CD4-positive, alpha-beta memory T cell (primary cell): Measurements from ENCODE around the gene DOCK11. TPM values are rescaled to one million over a fixed set of nuclear protein-coding genes. Genes with fewer than 3 reads are reported as not detected.

Experiments used
- CTCF ChIA-PET: fragments of 350-600 bp; sonication (Branson Sonifier 250); formaldehyde crosslinking; loops from one replicate; lab custom pipeline; 2021; ENCODE audit warnings: inconsistent platforms; ENCODE audit not compliant: partially characterized antibody; lab: Charles Lee
- POLR2A ChIA-PET: fragments of 350-600 bp; sonication (Branson Sonifier 250); formaldehyde crosslinking; loops from one replicate; lab custom pipeline; 2021; ENCODE audit not compliant: partially characterized antibody; lab: Charles Lee
- DNase-seq, 5 donors: peaks; one replicate each; pipeline versions ENCODE4 v3.0.0 to v3.0.0-alpha.2; 2020 to 2022; ENCODE audit warnings: mixed read lengths in 1 of 5
- H3K27ac ChIP-seq: one replicate; pipeline ENCODE4 v1.7.0; 2013; ENCODE audit warnings: low read depth, low read length
- H3K27me3 ChIP-seq: 2 replicates; pipeline ENCODE4 v1.7.0; 2013; ENCODE audit warnings: mild to moderate bottlenecking, low read length, moderate library complexity; ENCODE audit not compliant: insufficient read depth
- H3K36me3 ChIP-seq: 2 replicates; pipeline ENCODE4 v1.7.0; 2013; ENCODE audit warnings: mild to moderate bottlenecking, low read length, moderate library complexity; ENCODE audit not compliant: insufficient read depth
- H3K4me1 ChIP-seq: 2 replicates; pipeline ENCODE4 v1.7.0; 2013; ENCODE audit warnings: mild to moderate bottlenecking, low read length, moderate library complexity; ENCODE audit not compliant: insufficient read depth
- H3K4me3 ChIP-seq, 2 donors: one replicate each; pipeline ENCODE4 v1.7.0; 2013; ENCODE audit warnings: low read length in 2 of 2, mild to moderate bottlenecking in 1 of 2
- H3K9me3 ChIP-seq, 2 donors: one replicate each; pipeline ENCODE4 v1.7.0; 2013; ENCODE audit warnings: low read length in 2 of 2, control low read depth in 1 of 2; ENCODE audit not compliant: control insufficient read depth in 1 of 2
- H3K27ac Mint-ChIP-seq, 7 donors: one replicate each; pipeline ENCODE4 v1.8.0; 2020 to 2021; ENCODE audit warnings: mixed read lengths in 7 of 7, mild to moderate bottlenecking in 6 of 7, inconsistent platforms in 3 of 7, moderate library complexity in 3 of 7
- H3K27me3 Mint-ChIP-seq, 2 donors: one replicate each; pipeline ENCODE4 v1.8.0; 2020 to 2021; ENCODE audit warnings: mixed read lengths in 2 of 2
- H3K36me3 Mint-ChIP-seq, 2 donors: one replicate each; pipeline ENCODE4 v1.8.0; 2020 to 2021; ENCODE audit warnings: mixed read lengths in 2 of 2, inconsistent platforms in 1 of 2, mild to moderate bottlenecking in 1 of 2
- H3K4me1 Mint-ChIP-seq, 4 donors: one replicate each; pipeline ENCODE4 v1.8.0; 2020 to 2021; ENCODE audit warnings: mixed read lengths in 4 of 4, mild to moderate bottlenecking in 1 of 4
- H3K4me3 Mint-ChIP-seq, 8 donors: one replicate each; pipeline ENCODE4 v1.8.0; 2020 to 2021; ENCODE audit warnings: mixed read lengths in 8 of 8, mild to moderate bottlenecking in 7 of 8, moderate library complexity in 6 of 8, inconsistent platforms in 3 of 8
- H3K9me3 Mint-ChIP-seq, 8 donors: one replicate each; pipeline ENCODE4 v1.8.0; 2020 to 2021; ENCODE audit warnings: mixed read lengths in 8 of 8, mild to moderate bottlenecking in 5 of 8, inconsistent platforms in 3 of 8, moderate library complexity in 1 of 8
- intact Hi-C: fragments of 100-400 bp; cut with micrococcal nuclease; formaldehyde crosslinking; loops from one replicate; pipeline ENCODE4 v1.15.1; 2023
- polyA plus RNA-seq, 2 donors: library from polyadenylated mRNA; unstranded; fragments of 300-500 nt; fragmentation: Illumina TruSeq; gene quantifications; one replicate each; pipeline ENCODE4 v1.2.3, GENCODE V29; 2021
- total RNA-seq, 2 experiments: library from RNA; stranded (reverse); gene quantifications; one replicate each; pipeline ENCODE4 v1.2.3, GENCODE V29; 2021

Gene DOCK11
- total and polyA plus RNA-seq, 4 experiments from 2014 or later = 14.5 to 112 (median 75.0) TPM

- Histone ChIP-seq H3K4me3 (no peak overlapping the region), H3K27me3 (no peaks in the 10 kb centered on the region), H3K4me1 (peaks cover 77% of the 10 kb centered on the region), H3K9me3 (no peaks in the 10 kb centered on the region), H3K36me3 (no peaks in the 10 kb centered on the region), H3K27ac (peak overlapping the region; percentile 48)
- ChIA-PET POLR2A (interaction anchor here (1.3 to 14.2 kb wide), 3 partner anchors 8 to 38 kb away, joined by 4 to 289 read pairs (median 7); partner anchors contain the start of gene DOCK11), CTCF (interaction anchor here (0.8 to 1.5 kb wide), 5 partner anchors 16 to 76 kb away, joined by 3 to 7 read pairs (median 4); no protein-coding TSS in a partner anchor)
- peak; percentile 45 to 66 (median 52) for DNase-seq
- Mint-ChIP-seq H3K4me1 (peaks cover 42 to 74% (median 56%) of the 10 kb centered on the region in 4 donors), H3K36me3 (peaks cover 0 to 13% of the 10 kb centered on the region in 2 donors), H3K9me3 (no peaks in the 10 kb centered on the region), H3K27me3 (no peaks in the 10 kb centered on the region), H3K4me3 (peak overlapping the region in 7 of 8 donors; percentile 34 to 76 (median 60)), H3K27ac (peak overlapping the region; percentile 65 to 90 (median 83))
- intact Hi-C loops = loop anchor here (1.0 kb wide), 1 partner anchor 41 kb away; no protein-coding TSS in a partner anchor
These were observed 41.3 kb downstream of the DOCK11 start for GRCh38 chrX:118536687-118537461.

- H3K9me3 ChIP-seq = no peaks in the 10 kb centered on the region
- peaks cover 0 to 14% of the 10 kb centered on the region in 2 donors for H3K36me3 Mint-ChIP-seq
- H3K4me1 Mint-ChIP-seq = peaks cover 35 to 65% (median 49%) of the 10 kb centered on the region in 4 donors
- intact Hi-C loops = no loop called here
- H3K27ac Mint-ChIP-seq = peak overlapping the region; percentile 21 to 81 (median 59)
- H3K9me3 Mint-ChIP-seq = no peaks in the 10 kb centered on the region
- ChIA-PET POLR2A (interaction anchor here (1.5 to 14.2 kb wide), 3 partner anchors 9 to 39 kb away, joined by 3 to 289 read pairs (median 7); partner anchors contain the start of gene DOCK11), CTCF (interaction anchor here (1.0 to 2.0 kb wide), 3 partner anchors 9 to 24 kb away, joined by 3 to 8 read pairs (median 3); no protein-coding TSS in a partner anchor)
- peak overlapping the region in 2 of 8 donors; percentile 18 to 30 for H3K4me3 Mint-ChIP-seq
- H3K27me3 Mint-ChIP-seq = no peaks in the 10 kb centered on the region
- peak overlapping the region; percentile 26 for H3K27ac ChIP-seq
- no peaks in the 10 kb centered on the region for H3K36me3 ChIP-seq
- no peaks in the 10 kb centered on the region for H3K27me3 ChIP-seq
- H3K4me1 ChIP-seq = peaks cover 71% of the 10 kb centered on the region
- no peak for DNase-seq
- no peak overlapping the region for H3K4me3 ChIP-seq
These were observed 42.8 kb downstream of the DOCK11 start for GRCh38 chrX:118538386-118538785.

- DNase-seq = no peak
- Mint-ChIP-seq H3K36me3 (peaks cover 6 to 26% of the 10 kb centered on the region in 2 donors), H3K9me3 (no peaks in the 10 kb centered on the region), H3K27ac (no peak overlapping the region), H3K4me3 (no peak overlapping the region), H3K27me3 (no peaks in the 10 kb centered on the region), H3K4me1 (peaks cover 26 to 46% (median 35%) of the 10 kb centered on the region in 4 donors)
- peaks cover 6% of the 10 kb centered on the region for H3K36me3 ChIP-seq
- H3K4me1 ChIP-seq = peaks cover 53% of the 10 kb centered on the region
- POLR2A ChIA-PET = interaction anchor here (1.2 to 14.2 kb wide), 3 partner anchors 9 to 41 kb away, joined by 3 to 289 read pairs (median 6); partner anchors contain the start of gene DOCK11
- no peaks in the 10 kb centered on the region for H3K9me3 ChIP-seq
- CTCF ChIA-PET = interaction anchor here (1.2 to 1.4 kb wide), 3 partner anchors 24 to 81 kb away, joined by 3 read pairs; no protein-coding TSS in a partner anchor
- H3K27me3 ChIP-seq = no peaks in the 10 kb centered on the region
- intact Hi-C loops = no loop called here
- no peak overlapping the region for H3K27ac ChIP-seq
- H3K4me3 ChIP-seq = no peak overlapping the region
These were observed 44.7 kb downstream of the DOCK11 start for GRCh38 chrX:118540342-118540741.

- Histone ChIP-seq H3K36me3 (peaks cover 10% of the 10 kb centered on the region), H3K27ac (no peak overlapping the region), H3K4me3 (no peak overlapping the region), H3K9me3 (no peaks in the 10 kb centered on the region), H3K4me1 (peaks cover 41% of the 10 kb centered on the region), H3K27me3 (no peaks in the 10 kb centered on the region)
- no peak overlapping the region for H3K4me3 Mint-ChIP-seq
- DNase-seq = no peak
- CTCF ChIA-PET = interaction anchor here (1.3 kb wide), 1 partner anchor 25 kb away, joined by 3 read pairs; no protein-coding TSS in a partner anchor
- H3K9me3 Mint-ChIP-seq = no peaks in the 10 kb centered on the region
- peak overlapping the region in 5 of 7 donors; percentile 3 to 47 (median 30) for H3K27ac Mint-ChIP-seq
- intact Hi-C loops = no loop called here
- POLR2A ChIA-PET = interaction anchor here (1.9 to 14.2 kb wide), 2 partner anchors 11 to 42 kb away, joined by 6 to 289 read pairs; partner anchors contain the start of gene DOCK11
- H3K36me3 Mint-ChIP-seq = peaks cover 6 to 36% of the 10 kb centered on the region in 2 donors
- H3K4me1 Mint-ChIP-seq = peaks cover 18 to 34% (median 26%) of the 10 kb centered on the region in 4 donors
- no peaks in the 10 kb centered on the region for H3K27me3 Mint-ChIP-seq
These were observed 45.9 kb downstream of the DOCK11 start for GRCh38 chrX:118541482-118541881.

GRCh38 chrX:118545510-118545909 lies 49.9 kb downstream of the DOCK11 start:
- intact Hi-C loops = no loop called here
- Mint-ChIP-seq H3K27me3 (no peaks in the 10 kb centered on the region), H3K9me3 (no peaks in the 10 kb centered on the region), H3K27ac (peak overlapping the region in 3 of 7 donors; percentile 41 to 84 (median 60)), H3K4me3 (no peak overlapping the region), H3K36me3 (peaks cover 8 to 57% of the 10 kb centered on the region in 2 donors), H3K4me1 (peaks cover 10 to 14% (median 11%) of the 10 kb centered on the region in 4 donors)
- no peak for DNase-seq
- CTCF ChIA-PET = no interaction called here
- H3K36me3 ChIP-seq = peaks cover 28% of the 10 kb centered on the region
- H3K4me1 ChIP-seq = peaks cover 9% of the 10 kb centered on the region
- H3K27ac ChIP-seq = no peak overlapping the region
- no peaks in the 10 kb centered on the region for H3K27me3 ChIP-seq
- POLR2A ChIA-PET = no interaction called here
- no peaks in the 10 kb centered on the region for H3K9me3 ChIP-seq
- no peak overlapping the region for H3K4me3 ChIP-seq

- peaks cover 6 to 8% (median 7%) of the 10 kb centered on the region in 4 donors for H3K4me1 Mint-ChIP-seq
- no peak overlapping the region for H3K27ac Mint-ChIP-seq
- no peak overlapping the region for H3K4me3 Mint-ChIP-seq
- Histone ChIP-seq H3K9me3 (no peaks in the 10 kb centered on the region), H3K27ac (no peak overlapping the region), H3K4me3 (no peak overlapping the region), H3K4me1 (peaks cover 13% of the 10 kb centered on the region), H3K27me3 (no peaks in the 10 kb centered on the region), H3K36me3 (peaks cover 38% of the 10 kb centered on the region)
- DNase-seq = no peak
- ChIA-PET CTCF (interaction anchor here (1.4 kb wide), 1 partner anchor 53 kb away, joined by 3 read pairs; the partner anchor contains the start of gene DOCK11), POLR2A (interaction anchor here (1.2 to 4.7 kb wide), 2 partner anchors 9 to 52 kb away, joined by 3 to 29 read pairs; partner anchors contain the start of gene DOCK11)
- H3K36me3 Mint-ChIP-seq = peaks cover 10 to 57% of the 10 kb centered on the region in 2 donors
- intact Hi-C loops = no loop called here
- no peaks in the 10 kb centered on the region for H3K27me3 Mint-ChIP-seq
- H3K9me3 Mint-ChIP-seq = no peaks in the 10 kb centered on the region
These were observed 53.2 kb downstream of the DOCK11 start for GRCh38 chrX:118548841-118549240.
